Fibroblast of pulmonary artery (primary cell): ENCODE results near the gene SF3B3.

ENCODE experiments used
- DNase-seq: peaks from one replicate; pipeline ENCODE4 v3.0.0-alpha.2; 2010; ENCODE audit warnings: low read depth
- H3K4me3 ChIP-seq: replicated peaks from 2 replicates; pipeline ENCODE4 v1.5.1; 2011; ENCODE audit warnings: low read depth, mild to moderate bottlenecking, control low read depth, low read length, moderate library complexity
- CTCF ChIP-seq: IDR thresholded peaks from 2 replicates; pipeline ENCODE4 v1.5.1; 2011; ENCODE audit warnings: mild to moderate bottlenecking, control low read depth, low read length, inconsistent platforms; ENCODE audit errors: missing control alignments

Gene SF3B3

GRCh38 chr16:70512456-70512855 lies 11.2 kb upstream of the SF3B3 start:
- DNase-seq: no peak
- H3K4me3 ChIP-seq: no peak overlapping the region
- no peak for TF ChIP-seq CTCF

- H3K4me3 ChIP-seq: no peak overlapping the region
- DNase-seq: peak; percentile 68
- no peak for TF ChIP-seq CTCF
Measured at GRCh38 chr16:70520612-70521297, 2.9 kb upstream of the SF3B3 start.

- H3K4me3 ChIP-seq: peak overlapping the region; percentile 83
- TF ChIP-seq CTCF: no peak
- no peak for DNase-seq
Measured at GRCh38 chr16:70522216-70523075, 1.2 kb upstream of the SF3B3 start.

- peak within 1 kb of the TSS; percentile 83 for H3K4me3 ChIP-seq
- TF ChIP-seq CTCF: no peak
- peak; percentile 83 for DNase-seq
Measured at GRCh38 chr16:70523076-70523742, 407 bp upstream of the SF3B3 start, which contains the start of gene COG4. Gene COG4, minus strand, starts transcription at chr16:70523554. Its CDS starts 11 bp downstream, at chr16:70523543.

GRCh38 chr16:70524399-70524825 lies 796 bp downstream of the SF3B3 start:
- peak; percentile 30 for DNase-seq
- H3K4me3 ChIP-seq: peak overlapping the region; percentile 83

GRCh38 chr16:70526403-70526802 lies 2.8 kb downstream of the SF3B3 start:
- TF ChIP-seq CTCF: no peak
- DNase-seq: no peak
- H3K4me3 ChIP-seq: no peak overlapping the region
